ENCODE measurements around the gene SNX33. TPM values are rescaled to one million over a fixed set of nuclear protein-coding genes. Genes with fewer than 3 reads are reported as not detected.

SNX33 gene
- total RNA-seq, 3 donors from 2014 or later (not counting 1 experiment from before 2014, with no cell fraction given), result 2.5 to 5.6 (median 5.1) TPM

DNA sequence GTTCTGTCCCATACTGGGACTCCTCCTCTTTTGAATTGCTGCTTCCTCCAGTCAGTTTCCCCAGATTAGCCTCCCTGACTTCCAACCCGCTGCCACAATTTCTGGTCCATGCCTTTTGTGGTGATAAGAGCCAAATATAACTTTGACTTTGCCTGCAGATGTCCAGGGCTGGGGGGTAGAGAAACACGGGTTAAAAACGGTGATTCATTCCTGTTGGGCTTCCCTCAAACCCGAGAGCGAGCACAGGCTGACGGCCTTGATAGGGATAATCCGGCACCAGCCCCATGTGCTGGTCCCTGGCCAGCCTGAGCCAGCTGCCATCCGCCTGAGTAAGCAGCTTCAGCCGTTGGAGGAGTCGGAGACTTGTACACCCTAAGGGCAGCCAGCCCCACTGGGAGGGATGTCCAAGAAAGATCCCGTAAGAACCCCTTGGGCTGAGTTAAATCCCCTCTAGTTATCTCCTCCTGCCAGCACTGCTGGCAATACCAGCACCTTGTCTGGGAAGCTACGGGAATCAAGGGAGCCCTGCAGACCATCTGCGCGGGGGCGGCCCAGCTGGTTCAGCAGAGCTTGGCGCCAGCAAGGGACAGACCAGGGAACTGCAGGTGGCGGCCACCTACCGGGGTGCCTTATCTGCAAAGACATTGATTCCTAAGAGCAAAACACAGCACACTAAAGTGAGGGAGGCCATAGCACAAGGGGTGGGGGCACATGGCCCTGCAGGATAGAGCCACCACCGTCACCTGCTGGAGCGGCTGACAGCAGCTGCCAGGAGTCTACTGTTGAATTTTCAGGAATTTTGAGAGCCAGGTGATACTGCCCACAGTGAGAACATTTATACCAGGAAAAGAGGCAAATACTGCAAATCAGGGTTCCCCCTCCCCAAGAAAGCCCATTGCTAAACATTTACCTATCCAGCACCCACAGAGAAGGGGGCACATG is 46.8 kb downstream of the SNX33 start:
- ATAC-seq (no peak), DNase-seq (no peak)
- H3K4me3 Mint-ChIP-seq, result peak overlapping the region; percentile 3

DNA sequence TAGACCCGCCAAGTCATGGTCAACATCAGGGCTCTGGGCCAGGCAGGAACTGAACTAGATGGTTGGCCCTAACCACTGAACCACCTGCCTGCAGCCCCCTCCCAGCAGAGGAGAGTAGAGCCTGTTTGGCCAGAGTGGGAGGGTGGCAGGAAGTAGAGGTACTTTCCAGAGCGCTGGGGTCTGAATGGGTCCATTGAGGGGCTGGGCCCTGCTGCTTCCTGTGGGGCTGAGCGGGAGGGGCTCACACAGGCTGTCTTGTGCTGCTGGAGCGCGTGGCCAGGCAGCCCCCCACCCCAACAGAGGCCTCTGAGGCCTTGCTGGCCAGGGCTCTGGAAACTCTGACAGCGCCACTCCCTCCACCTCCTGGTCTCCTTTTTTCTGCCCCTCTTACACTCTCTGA is 47.5 kb downstream of the SNX33 start:
- no peaks in the 10 kb centered on the region for H3K27me3 ChIP-seq (ENCODE audit: control insufficient read depth, insufficient read depth, low read length)
- no peaks in the 10 kb centered on the region for H3K36me3 ChIP-seq (ENCODE audit: control insufficient read depth, insufficient read depth, low read length)
- Mint-ChIP-seq H3K9me3 (no peaks in the 10 kb centered on the region), H3K36me3 (no peaks in the 10 kb centered on the region), H3K4me3 (peak overlapping the region; percentile 6), H3K4me1 (peaks cover 26 to 56% of the 10 kb centered on the region in 2 donors), H3K27me3 (ENCODE audit: low read depth in 2 of 2) (peaks cover 6 to 15% of the 10 kb centered on the region in 2 donors), H3K27ac (peak overlapping the region; percentile 38 to 74)
- intact Hi-C loops (cut with micrococcal nuclease), result no loop called here
- H3K4me3 ChIP-seq (ENCODE audit: low read length), result no peak overlapping the region
- H3K4me1 ChIP-seq (ENCODE audit: control insufficient read depth, insufficient read depth, low read length), result peaks cover 68% of the 10 kb centered on the region
- peak overlapping the region; percentile 63 for H3K27ac ChIP-seq (ENCODE audit: low read length)
- peak in 1 of 3 donors; percentile 30 for ATAC-seq
- 25% methylated on average over 6 of the region's 6 CpGs for WGBS (ENCODE audit: insufficient coverage)
- no peak for TF ChIP-seq CTCF (IDR thresholded peaks at IDR 0.05)
- DNase-seq, result no peak
- no peaks in the 10 kb centered on the region for H3K9me3 ChIP-seq (ENCODE audit: control insufficient read depth, insufficient read depth, low read length)

More for the DNA sequence above, 46.8 kb downstream of the SNX33 start:
- Histone ChIP-seq H3K27ac (ENCODE audit: low read length) (no peak overlapping the region), H3K9me3 (ENCODE audit: control insufficient read depth, insufficient read depth, low read length) (no peaks in the 10 kb centered on the region), H3K36me3 (ENCODE audit: control insufficient read depth, insufficient read depth, low read length) (no peaks in the 10 kb centered on the region), H3K4me3 (ENCODE audit: low read length) (no peak overlapping the region), H3K4me1 (ENCODE audit: control insufficient read depth, insufficient read depth, low read length) (peaks cover 61% of the 10 kb centered on the region), H3K27me3 (ENCODE audit: control insufficient read depth, insufficient read depth, low read length) (no peaks in the 10 kb centered on the region)
- peak overlapping the region; percentile 38 to 74 for H3K27ac Mint-ChIP-seq
- H3K27me3 Mint-ChIP-seq (ENCODE audit: low read depth in 2 of 2), result peaks cover 6 to 15% of the 10 kb centered on the region in 2 donors
- H3K9me3 Mint-ChIP-seq, result no peaks in the 10 kb centered on the region
- TF ChIP-seq CTCF (IDR thresholded peaks at IDR 0.05), result no peak
- intact Hi-C loops (cut with micrococcal nuclease), result no loop called here
- H3K4me1 Mint-ChIP-seq, result peaks cover 26 to 51% of the 10 kb centered on the region in 2 donors
- WGBS (ENCODE audit: insufficient coverage), result 65% methylated on average over 20 of the region's 20 CpGs
- no peaks in the 10 kb centered on the region for H3K36me3 Mint-ChIP-seq

DNA sequence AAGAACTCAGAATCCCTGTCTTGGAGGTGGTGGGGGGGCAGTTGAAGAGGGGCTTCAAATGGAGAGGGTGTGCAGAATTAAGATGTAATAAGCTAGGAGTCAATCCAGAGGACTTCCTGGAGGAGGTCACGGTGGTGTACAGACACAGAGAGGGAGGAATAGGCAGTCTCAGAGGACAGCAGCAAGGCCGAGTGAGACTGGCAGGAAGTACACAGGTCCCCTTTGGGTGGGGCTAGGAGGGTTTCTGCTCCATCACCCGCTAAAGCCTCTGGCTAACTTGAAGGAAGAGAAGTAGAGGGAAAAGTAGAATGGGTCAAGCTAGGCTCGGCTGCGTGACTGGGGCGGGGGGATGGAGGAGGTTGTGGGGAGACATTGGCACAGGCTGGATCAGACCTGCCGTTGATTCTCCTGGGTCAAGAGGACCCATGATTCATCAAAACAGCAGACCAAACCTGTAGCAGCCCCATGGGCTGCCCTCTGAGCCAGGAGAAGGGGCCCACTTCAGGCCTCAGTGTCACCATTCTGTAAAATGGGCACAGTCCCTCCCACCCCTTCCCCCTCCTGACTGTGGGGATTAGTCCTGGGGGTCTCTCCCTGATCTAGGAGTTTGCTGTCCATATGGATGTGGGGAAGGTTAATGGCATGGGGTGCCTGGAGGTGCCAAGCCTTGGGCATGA is 48.1 kb downstream of the SNX33 start:
- TF ChIP-seq CTCF (IDR thresholded peaks at IDR 0.05), result no peak
- Mint-ChIP-seq H3K27ac (peak overlapping the region; percentile 38 to 74), H3K36me3 (no peaks in the 10 kb centered on the region), H3K4me1 (peaks cover 26 to 61% of the 10 kb centered on the region in 2 donors), H3K9me3 (no peaks in the 10 kb centered on the region), H3K27me3 (ENCODE audit: low read depth in 2 of 2) (peaks cover 6 to 15% of the 10 kb centered on the region in 2 donors), H3K4me3 (peak overlapping the region; percentile 37)
- H3K9me3 ChIP-seq (ENCODE audit: control insufficient read depth, insufficient read depth, low read length), result no peaks in the 10 kb centered on the region
- no peak for ATAC-seq
- H3K36me3 ChIP-seq (ENCODE audit: control insufficient read depth, insufficient read depth, low read length), result no peaks in the 10 kb centered on the region
- DNase-seq, result no peak
- no peaks in the 10 kb centered on the region for H3K27me3 ChIP-seq (ENCODE audit: control insufficient read depth, insufficient read depth, low read length)
- WGBS (ENCODE audit: insufficient coverage), result 46% methylated on average over 7 of the region's 7 CpGs
- H3K4me3 ChIP-seq (ENCODE audit: low read length), result no peak overlapping the region
- peaks cover 73% of the 10 kb centered on the region for H3K4me1 ChIP-seq (ENCODE audit: control insufficient read depth, insufficient read depth, low read length)
- peak overlapping the region; percentile 63 for H3K27ac ChIP-seq (ENCODE audit: low read length)
- intact Hi-C loops (cut with micrococcal nuclease), result no loop called here

Data from natural killer cell (primary cell).